ENCODE measurements around the gene SERPINB7. TPM values are rescaled to one million over a fixed set of nuclear protein-coding genes. Genes with fewer than 3 reads are reported as not detected.

SERPINB7 gene
- total and polyA plus RNA-seq, 2 experiments from 2014 or later, result not detected

- Histone ChIP-seq H3K27ac (ENCODE audit: low read depth) (no peak overlapping the region), H3K36me3 (ENCODE audit: insufficient read depth) (no peaks in the 10 kb centered on the region), H3K27me3 (ENCODE audit: insufficient read depth) (no peaks in the 10 kb centered on the region), H3K4me2 (no peak overlapping the region), H3F3A (replicated peaks; ENCODE audit: low read depth) (no peaks in the 10 kb centered on the region), H3K9me2 (ENCODE audit: insufficient read depth) (no peaks in the 10 kb centered on the region), H3K4me3 (no peak overlapping the region), H3K4me1 (ENCODE audit: insufficient read depth) (no peaks in the 10 kb centered on the region), H3K79me2 (replicated peaks; ENCODE audit: insufficient read depth) (no peaks in the 10 kb centered on the region), H2AFZ (no peak overlapping the region), H4K20me1 (replicated peaks; ENCODE audit: insufficient read depth) (no peaks in the 10 kb centered on the region)
- no peaks in the 10 kb centered on the region for H3K27me3 Mint-ChIP-seq (ENCODE audit: insufficient read depth, low read depth, poor library complexity)
- ATAC-seq, result no peak
- no peak overlapping the region for H3K27ac Mint-ChIP-seq
- H3K4me1 Mint-ChIP-seq, result no peaks in the 10 kb centered on the region
- TF ChIP-seq NANOG (IDR thresholded peaks at IDR 0.05; ENCODE audit: borderline replicate concordance) (no peak), EZH2 (IDR thresholded peaks at IDR 0.05; ENCODE audit: low read depth, unreplicated experiment) (no peak), JUNB (IDR thresholded peaks at IDR 0.05; ENCODE audit: unreplicated experiment) (no peak), ZNF331 (CRISPR knock-in tag; IDR thresholded peaks at IDR 0.05; ENCODE audit: low read depth) (no peak), ZNF462 (CRISPR knock-in tag; IDR thresholded peaks at IDR 0.05) (no peak), STAT1 (IDR thresholded peaks at IDR 0.05; ENCODE audit: unreplicated experiment) (no peak), POLR2AphosphoS5 (IDR thresholded peaks at IDR 0.05; ENCODE audit: low read depth) (no peak), ZNF114 (CRISPR knock-in tag; IDR thresholded peaks at IDR 0.05) (no peak), CREB1 (CRISPR knock-in tag; IDR thresholded peaks at IDR 0.05; ENCODE audit: low read depth) (no peak), REST (IDR thresholded peaks at IDR 0.05; ENCODE audit: unreplicated experiment) (no peak), EZH2phosphoT487 (IDR thresholded peaks at IDR 0.05; ENCODE audit: unreplicated experiment) (no peak)
- TF ChIP-seq, protein P1, sequence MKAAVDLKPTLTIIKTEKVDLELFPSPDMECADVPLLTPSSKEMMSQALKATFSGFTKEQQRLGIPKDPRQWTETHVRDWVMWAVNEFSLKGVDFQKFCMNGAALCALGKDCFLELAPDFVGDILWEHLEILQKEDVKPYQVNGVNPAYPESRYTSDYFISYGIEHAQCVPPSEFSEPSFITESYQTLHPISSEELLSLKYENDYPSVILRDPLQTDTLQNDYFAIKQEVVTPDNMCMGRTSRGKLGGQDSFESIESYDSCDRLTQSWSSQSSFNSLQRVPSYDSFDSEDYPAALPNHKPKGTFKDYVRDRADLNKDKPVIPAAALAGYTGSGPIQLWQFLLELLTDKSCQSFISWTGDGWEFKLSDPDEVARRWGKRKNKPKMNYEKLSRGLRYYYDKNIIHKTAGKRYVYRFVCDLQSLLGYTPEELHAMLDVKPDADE (IDR thresholded peaks at IDR 0.05), result no peak
- TF ChIP-seq, protein P2, sequence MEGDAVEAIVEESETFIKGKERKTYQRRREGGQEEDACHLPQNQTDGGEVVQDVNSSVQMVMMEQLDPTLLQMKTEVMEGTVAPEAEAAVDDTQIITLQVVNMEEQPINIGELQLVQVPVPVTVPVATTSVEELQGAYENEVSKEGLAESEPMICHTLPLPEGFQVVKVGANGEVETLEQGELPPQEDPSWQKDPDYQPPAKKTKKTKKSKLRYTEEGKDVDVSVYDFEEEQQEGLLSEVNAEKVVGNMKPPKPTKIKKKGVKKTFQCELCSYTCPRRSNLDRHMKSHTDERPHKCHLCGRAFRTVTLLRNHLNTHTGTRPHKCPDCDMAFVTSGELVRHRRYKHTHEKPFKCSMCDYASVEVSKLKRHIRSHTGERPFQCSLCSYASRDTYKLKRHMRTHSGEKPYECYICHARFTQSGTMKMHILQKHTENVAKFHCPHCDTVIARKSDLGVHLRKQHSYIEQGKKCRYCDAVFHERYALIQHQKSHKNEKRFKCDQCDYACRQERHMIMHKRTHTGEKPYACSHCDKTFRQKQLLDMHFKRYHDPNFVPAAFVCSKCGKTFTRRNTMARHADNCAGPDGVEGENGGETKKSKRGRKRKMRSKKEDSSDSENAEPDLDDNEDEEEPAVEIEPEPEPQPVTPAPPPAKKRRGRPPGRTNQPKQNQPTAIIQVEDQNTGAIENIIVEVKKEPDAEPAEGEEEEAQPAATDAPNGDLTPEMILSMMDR (conservative IDR thresholded peaks at IDR 0.05; ENCODE audit: low read depth in 2 of 2), result no peak
- H3K36me3 Mint-ChIP-seq (ENCODE audit: low read depth), result no peaks in the 10 kb centered on the region
- DNase-seq (ENCODE audit: low spot score), result no peak
- H3K9me3 Mint-ChIP-seq, result peaks cover 5% of the 10 kb centered on the region; the same call in 2 of the 3 replicates
- no peak overlapping the region for H3K4me3 Mint-ChIP-seq
Observed at GRCh38 chr18:63753676-63754075, 21.5 kb upstream of the SERPINB7 start.
